ENCODE data around the gene MAPK14.

The MAPK14 gene

GRCh38 chr6:36033935-36034334 is 6.3 kb downstream of the MAPK14 start:
- DNase-seq (ENCODE audit: extremely low spot score, insufficient read length, low read depth) (no peak), FAIRE-seq (no peak)

GRCh38 chr6:36034441-36034840 is 6.8 kb downstream of the MAPK14 start:
- FAIRE-seq = no peak
- no peak for DNase-seq (ENCODE audit: extremely low spot score, insufficient read length, low read depth)

- DNase-seq (ENCODE audit: extremely low spot score, insufficient read length, low read depth) (no peak), FAIRE-seq (peak; percentile 29)
Measured at GRCh38 chr6:36035225-36035624, 7.6 kb downstream of the MAPK14 start.

- FAIRE-seq (peak; percentile 56), DNase-seq (ENCODE audit: extremely low spot score, insufficient read length, low read depth) (no peak)
Measured at GRCh38 chr6:36038120-36038876, 10.7 kb downstream of the MAPK14 start.

GRCh38 chr6:36039112-36039511 is 11.5 kb downstream of the MAPK14 start:
- FAIRE-seq = no peak
- DNase-seq (ENCODE audit: extremely low spot score, insufficient read length, low read depth) = no peak

GRCh38 chr6:36040958-36041357 is 13.3 kb downstream of the MAPK14 start:
- FAIRE-seq (no peak), DNase-seq (ENCODE audit: extremely low spot score, insufficient read length, low read depth) (no peak)

GRCh38 chr6:36042618-36043260 is 15.1 kb downstream of the MAPK14 start:
- FAIRE-seq = no peak
- DNase-seq (ENCODE audit: extremely low spot score, insufficient read length, low read depth) = no peak

- DNase-seq (ENCODE audit: extremely low spot score, insufficient read length, low read depth) = no peak
- no peak for FAIRE-seq
Measured at GRCh38 chr6:36049582-36049981, 22.0 kb downstream of the MAPK14 start.

GRCh38 chr6:36050305-36050704 is 22.7 kb downstream of the MAPK14 start:
- FAIRE-seq = no peak
- DNase-seq (ENCODE audit: extremely low spot score, insufficient read length, low read depth) = no peak

GRCh38 chr6:36050947-36051710 is 23.5 kb downstream of the MAPK14 start:
- FAIRE-seq (no peak), DNase-seq (ENCODE audit: extremely low spot score, insufficient read length, low read depth) (no peak)

GRCh38 chr6:36052097-36052496 is 24.5 kb downstream of the MAPK14 start:
- DNase-seq (ENCODE audit: extremely low spot score, insufficient read length, low read depth) (no peak), FAIRE-seq (no peak)

- no peak for DNase-seq (ENCODE audit: extremely low spot score, insufficient read length, low read depth)
- FAIRE-seq = no peak
Measured at GRCh38 chr6:36053878-36054277, 26.3 kb downstream of the MAPK14 start.

GRCh38 chr6:36054415-36054814 is 26.8 kb downstream of the MAPK14 start:
- no peak for FAIRE-seq
- no peak for DNase-seq (ENCODE audit: extremely low spot score, insufficient read length, low read depth)

GRCh38 chr6:36054956-36055355 is 27.3 kb downstream of the MAPK14 start:
- FAIRE-seq = peak; percentile 39
- DNase-seq (ENCODE audit: extremely low spot score, insufficient read length, low read depth) = no peak

- no peak for DNase-seq (ENCODE audit: extremely low spot score, insufficient read length, low read depth)
- no peak for FAIRE-seq
Measured at GRCh38 chr6:36056178-36056577, 28.6 kb downstream of the MAPK14 start.

GRCh38 chr6:36061236-36061635 is 33.6 kb downstream of the MAPK14 start:
- DNase-seq (ENCODE audit: extremely low spot score, insufficient read length, low read depth) (no peak), FAIRE-seq (no peak)

- DNase-seq (ENCODE audit: extremely low spot score, insufficient read length, low read depth) = no peak
- FAIRE-seq = no peak
Measured at GRCh38 chr6:36062247-36062646, 34.6 kb downstream of the MAPK14 start.

GRCh38 chr6:36063318-36064060 is 35.9 kb downstream of the MAPK14 start:
- no peak for DNase-seq (ENCODE audit: extremely low spot score, insufficient read length, low read depth)

GRCh38 chr6:36064770-36065396 is 37.3 kb downstream of the MAPK14 start:
- DNase-seq (ENCODE audit: extremely low spot score, insufficient read length, low read depth) (no peak), FAIRE-seq (no peak)

More at GRCh38 chr6:36063318-36064060, 35.9 kb downstream of the MAPK14 start:
- FAIRE-seq = no peak

GRCh38 chr6:36065916-36066315 is 38.3 kb downstream of the MAPK14 start:
- no peak for DNase-seq (ENCODE audit: extremely low spot score, insufficient read length, low read depth)
- no peak for FAIRE-seq

Measured in GM18507 (cell line).